Mucosa of descending colon (tissue), 3 donors: ENCODE data around the gene GJC3. TPM values are rescaled to one million over a fixed set of nuclear protein-coding genes. Genes with fewer than 3 reads are reported as not detected.
A peak's percentile ranks its signal among the peaks of the same experiment; 100 is the strongest.
"Not testable (repeated sequence)": the region's sequence is repeated elsewhere in the genome, so short reads cannot be mapped to it uniquely, and the experiment has no call there.

Experiments used
- ATAC-seq: fragments of 200-7000 bp; cut with Tn5 transposase; one replicate; pipeline ENCODE4 v1.9.1; 2020; ENCODE audit warnings: mild to moderate bottlenecking, moderate library complexity
- DNase-seq, 3 donors: peaks; one replicate each; pipeline ENCODE4 v3.0.0-alpha.2; 2020
- H3K36me3 ChIP-seq: fragments of 200-600 bp; one replicate; pipeline ENCODE4 v1.8.0; 2021; ENCODE audit warnings: low read depth, mild to moderate bottlenecking
- H3K4me1 ChIP-seq: fragments of 200-600 bp; one replicate; pipeline ENCODE4 v1.8.0; 2021; ENCODE audit warnings: low read depth, mild to moderate bottlenecking
- H3K4me3 ChIP-seq: fragments of 200-600 bp; one replicate; pipeline ENCODE4 v1.8.0; 2021; ENCODE audit warnings: mild to moderate bottlenecking
- H3K9me3 ChIP-seq: fragments of 200-600 bp; one replicate; pipeline ENCODE4 v1.8.0; 2021; ENCODE audit warnings: mild to moderate bottlenecking
- CTCF ChIP-seq: fragments of 200-600 bp; IDR thresholded peaks from one replicate; pipeline ENCODE4 v1.8.0; 2022; ENCODE audit warnings: antibody characterized with exemption, mild to moderate bottlenecking
- intact Hi-C, 2 donors: fragments of 100-400 bp; cut with DNase I in 1 of 2; cut with micrococcal nuclease in 1 of 2; formaldehyde crosslinking; loops; one replicate each; pipeline versions ENCODE4 v1.11.0 to v1.11.1; 2022; cut with DNase I, micrococcal nuclease
- long read RNA-seq, 2 donors: library from polyadenylated mRNA; unstranded; transcript quantifications; one replicate each; pipeline ENCODE4 v2.0.0, GENCODE V29; 2019 to 2021
- total RNA-seq, 3 donors: library from RNA; stranded (reverse); fragmentation: NEBNext Ultra II Directional in 2 of 3; extraction: Animal tissue kit (Norgen Biotek cat#: 25700) in 2 of 3; gene quantifications; one replicate each; pipeline versions ENCODE4 v1.2.1 to v1.2.4, GENCODE V29; 2021 to 2023
- donor health status: DM: no; HTN: no; CAD: no; lungs with moderate emphysema.
- donor health status: DM: no; HTN: no; CAD: no.
- donor health status: DM: no; HTN: yes; CAD: no.

GJC3 gene
- not detected for total RNA-seq
- long read RNA-seq, donor 1: 0 reads
- long read RNA-seq, donor 2: 0 reads

DNA sequence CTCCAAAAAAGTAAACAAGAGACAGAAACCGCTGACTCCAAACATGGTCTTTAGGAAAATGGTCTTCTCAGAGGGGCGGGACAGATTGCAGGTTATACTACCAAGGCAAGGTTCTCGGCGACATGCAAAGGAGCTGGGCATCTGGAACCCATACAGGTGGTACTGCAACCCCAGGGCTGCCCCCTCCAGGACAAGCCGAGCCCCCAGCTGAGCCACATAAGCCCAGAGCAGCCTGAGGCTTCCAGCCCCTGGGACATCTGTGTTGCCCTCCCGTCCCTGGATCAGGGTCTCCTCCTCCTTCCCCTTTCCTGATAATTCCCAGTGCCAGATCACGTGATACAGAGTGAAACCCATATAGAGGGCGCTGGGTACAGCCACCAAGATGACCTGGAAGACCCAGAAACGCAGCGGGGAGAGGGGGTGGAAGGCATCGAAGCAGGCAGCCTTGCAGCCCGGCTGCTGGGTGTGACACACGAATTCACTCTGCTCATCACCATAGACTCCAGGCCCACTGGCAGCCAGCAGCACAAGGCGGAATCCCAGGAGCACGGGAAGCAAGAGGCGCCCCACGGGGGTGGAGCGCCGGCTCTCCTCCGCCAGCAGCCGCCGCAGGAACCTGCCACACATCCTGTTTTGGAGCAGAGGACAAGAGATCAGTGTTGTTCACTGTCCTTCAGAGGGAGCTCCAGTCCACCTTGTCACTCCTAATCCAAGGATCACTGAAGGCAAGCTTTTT lies at the start of gene GJC3:
Gene GJC3, minus strand, starts transcription at position 627 of the 736 bp plus-strand sequence. Its CDS starts 0 bp downstream, at position 627.
- Histone ChIP-seq H3K9me3 (no peaks in the 10 kb centered on the region), H3K36me3 (no peaks in the 10 kb centered on the region), H3K4me1 (no peaks in the 10 kb centered on the region), H3K4me3 (no peak within 1 kb of the TSS)
- ATAC-seq: peak; percentile 95
- DNase-seq: peak; percentile 45 to 63 (median 54)
- intact Hi-C loops: no loop called here
- TF ChIP-seq CTCF: no peak

- Histone ChIP-seq H3K4me1 (no peaks in the 10 kb centered on the region), H3K9me3 (no peaks in the 10 kb centered on the region), H3K36me3 (no peaks in the 10 kb centered on the region), H3K4me3 (no peak overlapping the region)
- TF ChIP-seq CTCF: no peak
- DNase-seq (no peak), ATAC-seq (no peak)
- intact Hi-C loops: no loop called here
Measured at GRCh38 chr7:99976626-99977025, 47.2 kb upstream of the GJC3 start.

DNA sequence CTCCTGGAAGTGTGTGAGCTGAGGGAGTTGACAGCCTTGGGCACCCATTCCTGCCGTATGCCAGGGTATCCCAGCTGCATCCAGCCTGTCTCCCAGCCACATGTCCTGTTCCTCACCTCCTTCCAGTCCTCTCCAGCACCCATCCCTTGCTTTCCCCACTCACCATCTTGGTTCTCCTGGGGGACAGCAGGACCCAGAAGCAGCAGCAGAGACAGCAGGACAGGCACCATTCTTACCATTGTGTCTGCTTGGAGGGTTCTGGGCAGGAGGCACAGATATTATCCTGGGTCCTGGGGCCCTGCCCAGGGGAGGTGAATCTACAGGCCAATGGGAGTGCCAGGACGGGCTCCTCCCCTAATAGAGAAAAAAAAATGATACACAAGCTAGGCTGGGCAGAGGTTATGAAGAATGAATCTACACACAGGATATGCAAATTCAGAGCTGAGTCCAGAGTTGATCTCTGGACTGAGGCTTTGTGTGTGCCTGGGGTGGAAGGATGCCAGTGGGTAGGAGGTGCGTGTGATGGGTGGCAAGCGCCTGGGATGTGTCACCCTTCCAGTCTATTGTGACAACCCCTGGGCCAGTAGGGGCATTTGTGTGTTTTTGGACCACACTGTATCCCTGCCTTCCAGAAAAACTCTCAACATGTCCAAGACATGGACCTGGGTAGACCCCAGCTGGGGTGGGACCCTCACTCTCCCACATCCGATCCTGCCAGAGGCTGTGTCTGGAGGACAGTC lies 46.5 kb upstream of the GJC3 start, which contains the start of gene AZGP1:
Gene AZGP1, minus strand, starts transcription at position 250 of the 740 bp plus-strand sequence. Its CDS starts 11 bp downstream, at position 239.
- ATAC-seq: peak; percentile 93
- peak in 2 of 3 donors; percentile 42 to 47 for DNase-seq
- H3K4me1 ChIP-seq: no peaks in the 10 kb centered on the region
- H3K36me3 ChIP-seq: no peaks in the 10 kb centered on the region
- no peak within 1 kb of the TSS for H3K4me3 ChIP-seq
- no peak for TF ChIP-seq CTCF
- no peaks in the 10 kb centered on the region for H3K9me3 ChIP-seq
- intact Hi-C loops: no loop called here

DNA sequence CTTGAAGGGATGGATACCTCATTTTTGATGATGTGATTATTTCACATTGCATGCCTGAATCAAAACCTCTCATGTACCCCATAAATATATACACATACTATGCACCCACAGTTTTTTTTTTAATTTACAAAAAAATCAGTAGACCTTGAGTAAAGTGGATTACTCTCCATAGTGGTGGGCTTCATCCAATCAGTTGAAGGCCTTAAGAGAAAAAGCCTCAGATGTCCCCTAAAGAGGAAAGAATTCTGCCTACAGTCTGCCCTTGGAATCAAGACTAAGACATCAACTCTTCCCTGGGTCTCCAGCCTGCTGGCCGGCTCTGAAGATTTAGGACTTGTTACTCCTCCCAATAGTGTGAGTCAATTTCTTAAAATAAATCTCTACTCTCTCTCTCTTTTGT lies 45.3 kb upstream of the GJC3 start:
- ATAC-seq (no peak), DNase-seq (no peak)
- Histone ChIP-seq H3K4me1 (no peaks in the 10 kb centered on the region), H3K36me3 (no peaks in the 10 kb centered on the region), H3K9me3 (no peaks in the 10 kb centered on the region), H3K4me3 (no peak overlapping the region)
- intact Hi-C loops: no loop called here
- no peak for TF ChIP-seq CTCF

DNA sequence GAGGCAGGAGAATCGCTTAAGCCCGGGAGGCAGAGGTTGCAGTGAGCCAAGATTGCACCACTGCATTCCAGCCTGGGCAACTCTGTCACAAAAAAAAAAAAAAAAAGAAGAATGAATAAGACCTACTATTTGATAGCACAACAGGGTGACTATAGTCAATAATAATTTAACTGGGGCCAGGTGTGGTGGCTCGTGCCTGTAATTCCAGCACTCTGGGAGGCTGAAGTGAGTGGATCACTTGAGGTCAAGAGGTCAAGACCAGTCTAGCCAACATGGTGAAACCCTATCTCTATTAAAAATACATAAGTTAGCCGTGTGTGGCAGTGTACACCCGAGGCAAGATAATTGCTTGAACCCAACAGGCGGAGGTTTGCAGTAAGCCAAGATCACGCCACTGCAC lies 44.4 kb upstream of the GJC3 start:
- H3K36me3 ChIP-seq, intact Hi-C loops, ATAC-seq, H3K4me3 ChIP-seq, H3K4me1 ChIP-seq, H3K9me3 ChIP-seq, DNase-seq: not testable (repeated sequence)

GRCh38 chr7:99971242-99971641 lies 41.8 kb upstream of the GJC3 start:
- Histone ChIP-seq H3K4me3 (no peak overlapping the region), H3K4me1 (no peaks in the 10 kb centered on the region), H3K36me3 (no peaks in the 10 kb centered on the region), H3K9me3 (no peaks in the 10 kb centered on the region)
- TF ChIP-seq CTCF: no peak
- ATAC-seq (no peak), DNase-seq (no peak)
- intact Hi-C loops: no loop called here

DNA sequence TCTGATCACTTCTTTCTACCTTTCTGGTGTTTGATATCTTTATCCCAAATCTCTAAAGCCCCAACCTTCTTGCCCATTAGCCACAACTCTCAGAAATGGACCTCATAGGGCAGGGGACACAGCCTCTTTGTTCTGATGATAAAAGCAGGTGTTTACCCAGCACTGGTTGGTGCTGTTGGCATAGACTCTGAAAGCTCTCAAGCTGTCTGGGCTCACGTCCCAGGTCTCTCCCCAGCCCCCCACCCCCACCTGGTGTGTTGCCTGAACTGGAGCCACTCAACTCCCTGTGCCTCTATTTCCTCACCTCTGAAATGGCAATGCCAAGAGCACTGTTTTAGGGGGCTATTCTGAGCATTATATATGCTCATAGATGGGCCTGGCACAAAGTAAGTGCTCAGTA lies 40.4 kb upstream of the GJC3 start:
- H3K4me3 ChIP-seq, DNase-seq, H3K9me3 ChIP-seq, H3K4me1 ChIP-seq, intact Hi-C loops, H3K36me3 ChIP-seq, ATAC-seq: not testable (repeated sequence)
